Measurements from ENCODE around the gene TIMM50. TPM values are rescaled to one million over a fixed set of nuclear protein-coding genes. Genes with fewer than 3 reads are reported as not detected.

TIMM50 gene
- total and polyA plus RNA-seq, 2 of the 13 experiments (the other 11 are each of a cell fraction or from before 2014, with no cell fraction given), result 91.1 to 92.5 TPM

GRCh38 chr19:39539518-39540332, 59.1 kb downstream of the TIMM50 start, which contains the start of gene EID2 (continued):
- TF ChIP-seq MYPOP (CRISPR knock-in tag; IDR thresholded peaks at IDR 0.05), result peak; percentile 99
- peak; percentile 78; the same call in 1 of the 2 replicates for TF ChIP-seq NFAT5 (CRISPR knock-in tag; IDR thresholded peaks at IDR 0.05)
- 0 out of 2 replicates have a peak, but pooled peaks have one; percentile 46 for TF ChIP-seq TBX2 (CRISPR knock-in tag; IDR thresholded peaks at IDR 0.05; ENCODE audit: borderline replicate concordance)
- TF ChIP-seq ZNF407 (CRISPR knock-in tag; IDR thresholded peaks at IDR 0.05; ENCODE audit: not compliant biosample characterization), result no peak
- TF ChIP-seq ETV5 (CRISPR knock-in tag; IDR thresholded peaks at IDR 0.05; ENCODE audit: borderline replicate concordance), result 0 out of 2 replicates have a peak, but pooled peaks have one; percentile 14
- no peak for TF ChIP-seq SOX13 (IDR thresholded peaks at IDR 0.05)
- TF ChIP-seq SOX13 (CRISPR knock-in tag; conservative IDR thresholded peaks at IDR 0.05 in 1 of 2, IDR thresholded peaks at IDR 0.05 in 1 of 2), result no peak
- peak; percentile 87 for TF ChIP-seq RBFOX2 (IDR thresholded peaks at IDR 0.05; ENCODE audit: low read depth, low read length)
- peak; percentile 75 for TF ChIP-seq MYC (CRISPR knock-in tag; IDR thresholded peaks at IDR 0.05; ENCODE audit: borderline replicate concordance)
- 0 out of 2 replicates have a peak, but pooled peaks have one; percentile 51 for TF ChIP-seq POGZ (CRISPR knock-in tag; IDR thresholded peaks at IDR 0.05)
- TF ChIP-seq KMT2B (CRISPR knock-in tag; IDR thresholded peaks at IDR 0.05), result peak; percentile 54

Data from HepG2 (cell line).